Stimulated activated CD4-positive, alpha-beta T cell treated with anti-CD3 and anti-CD28 coated beads, Interleukin-2, amount 100 ng/mL, for 24 hours (primary cell): ENCODE data around the gene PANK4.

Experiments used
- DNase-seq, 2 donors: peaks; one replicate each; pipeline ENCODE4 v3.0.0-alpha.2; 2020

Gene PANK4

GRCh38 chr1:2528016-2528415 lies 1.6 kb upstream of the PANK4 start:
- no peak for DNase-seq

- DNase-seq: no peak
These were observed 1.1 kb upstream of the PANK4 start for GRCh38 chr1:2527556-2527860.

- DNase-seq: peak; percentile 73
These were observed 594 bp upstream of the PANK4 start for GRCh38 chr1:2526824-2527555.

GRCh38 chr1:2525572-2525919 lies 850 bp downstream of the PANK4 start:
- no peak for DNase-seq

- DNase-seq: peak in 1 of 2 donors; percentile 39
These were observed 2.3 kb downstream of the PANK4 start for GRCh38 chr1:2523891-2524609.

- peak in 1 of 2 donors; percentile 35 for DNase-seq
These were observed 3.1 kb downstream of the PANK4 start for GRCh38 chr1:2523191-2523890.

- DNase-seq: no peak
These were observed 4.2 kb downstream of the PANK4 start for GRCh38 chr1:2522230-2522629.

- DNase-seq: no peak
These were observed 5.6 kb downstream of the PANK4 start for GRCh38 chr1:2520806-2521205.

- no peak for DNase-seq
These were observed 6.2 kb downstream of the PANK4 start for GRCh38 chr1:2520206-2520605.

- DNase-seq: no peak
These were observed 6.7 kb downstream of the PANK4 start for GRCh38 chr1:2519729-2520128.

GRCh38 chr1:2519029-2519685 lies 7.2 kb downstream of the PANK4 start:
- DNase-seq: no peak

GRCh38 chr1:2518528-2518927 lies 7.9 kb downstream of the PANK4 start:
- no peak for DNase-seq

- no peak for DNase-seq
These were observed 8.4 kb downstream of the PANK4 start for GRCh38 chr1:2517966-2518365.

GRCh38 chr1:2516946-2517345 lies 9.4 kb downstream of the PANK4 start:
- no peak for DNase-seq

GRCh38 chr1:2516124-2516523 lies 10.3 kb downstream of the PANK4 start:
- DNase-seq: no peak

GRCh38 chr1:2515763-2516080 lies 10.7 kb downstream of the PANK4 start:
- DNase-seq: no peak

GRCh38 chr1:2514863-2515762 lies 11.3 kb downstream of the PANK4 start:
- no peak for DNase-seq

GRCh38 chr1:2513939-2514652 lies 12.3 kb downstream of the PANK4 start:
- DNase-seq: no peak

GRCh38 chr1:2512862-2513421 lies 13.5 kb downstream of the PANK4 start:
- DNase-seq: no peak

GRCh38 chr1:2510366-2511155 lies 15.8 kb downstream of the PANK4 start:
- no peak for DNase-seq

- no peak for DNase-seq
These were observed 16.8 kb downstream of the PANK4 start for GRCh38 chr1:2509589-2509988.
